Right lobe of liver (tissue), 6 donors: ENCODE measurements around the gene NMD3. TPM values are rescaled to one million over a fixed set of nuclear protein-coding genes. Genes with fewer than 3 reads are reported as not detected.

Experiments used
- ATAC-seq, 4 donors: fragments of 200-7000 bp; cut with Tn5 transposase; one replicate each; pipeline ENCODE4 v1.9.1; 2020; ENCODE audit warnings: mild to moderate bottlenecking in 4 of 4, moderate library complexity in 4 of 4
- DNase-seq, 3 donors: peaks; one replicate each; pipeline ENCODE4 v3.0.0-alpha.2; 2020
- H3K27ac ChIP-seq, 3 donors: fragments of 200-600 bp; one replicate each; pipeline ENCODE4 v1.8.0; 2022
- H3K27me3 ChIP-seq, 2 donors: fragments of 200-600 bp; one replicate each; pipeline ENCODE4 v1.8.0; 2022
- H3K36me3 ChIP-seq, 4 donors: fragments of 200-600 bp; sonication (generic) in 1 of 4; one replicate each; pipeline versions ENCODE4 v1.5.1 to v1.8.0; 2017 to 2022; ENCODE audit warnings: control low read depth in 1 of 4
- H3K4me1 ChIP-seq, 4 donors: fragments of 200-600 bp; sonication (generic) in 1 of 4; one replicate each; pipeline versions ENCODE4 v1.5.1 to v1.8.0; 2017 to 2022; ENCODE audit warnings: control low read depth in 1 of 4
- H3K4me3 ChIP-seq, 3 donors: fragments of 200-600 bp; one replicate each; pipeline ENCODE4 v1.8.0; 2022
- H3K9me3 ChIP-seq, 4 donors: fragments of 200-600 bp; sonication (generic) in 1 of 4; one replicate each; pipeline versions ENCODE4 v1.5.1 to v1.8.0; 2017 to 2022; ENCODE audit warnings: control low read depth in 1 of 4
- POLR2A ChIP-seq: fragments of 450-650 bp; IDR thresholded peaks from one replicate; pipeline ENCODE4 v1.6.1; 2017; ENCODE audit warnings: antibody characterized with exemption, mild to moderate bottlenecking
- WGBS: methylation state at CpG from one replicate; pipeline ENCODE4 v1.1.6; 2018; ENCODE audit warnings: low coverage, low lambda C conversion rate; ENCODE audit not compliant: insufficient coverage; ENCODE audit errors: missing lambda C conversion rate; 5-methylcytosine and 5-hydroxymethylcytosine counted together
- intact Hi-C, 2 donors: fragments of 100-400 bp; cut with DNase I; formaldehyde crosslinking; loops; one replicate each; pipeline versions ENCODE4 v1.11.2 to v1.14.1; 2022
- total RNA-seq, 6 experiments: library from RNA; depleted of rRNA in 2 of 6; stranded (reverse); fragments of >200 nt in 2 of 6; fragmentation: NEBNext Ultra II Directional in 3 of 6; extraction: Animal tissue kit (Norgen Biotek cat#: 25700) in 3 of 6; gene quantifications; one replicate each; pipeline versions ENCODE4 v1.1.0 to v1.2.4, GENCODE V29; 2016 to 2023
- TF ChIP-seq, protein P1 (sequence below), 4 donors: fragments of 200-600 bp in 3 of 4; fragments of 450-650 bp in 1 of 4; IDR thresholded peaks; one replicate each; pipeline versions ENCODE4 v1.5.1 to v1.8.0; 2016 to 2022; ENCODE audit warnings: antibody characterized with exemption in 4 of 4, mild to moderate bottlenecking in 2 of 4
- donor health status: DM: no; HTN: yes; CAD: no.
- donor health status: DM: no; HTN: no; CAD: no.
- donor health status: DM: no; HTN: no; CAD: no.
- donor health status: DM: no; HTN: yes; CAD: no.
- donor health status: DM: no; HTN: yes; CAD: no.

NMD3 gene
- total RNA-seq, 6 experiments from 2014 or later = 33.3 to 46.7 (median 42.2) TPM

DNA sequence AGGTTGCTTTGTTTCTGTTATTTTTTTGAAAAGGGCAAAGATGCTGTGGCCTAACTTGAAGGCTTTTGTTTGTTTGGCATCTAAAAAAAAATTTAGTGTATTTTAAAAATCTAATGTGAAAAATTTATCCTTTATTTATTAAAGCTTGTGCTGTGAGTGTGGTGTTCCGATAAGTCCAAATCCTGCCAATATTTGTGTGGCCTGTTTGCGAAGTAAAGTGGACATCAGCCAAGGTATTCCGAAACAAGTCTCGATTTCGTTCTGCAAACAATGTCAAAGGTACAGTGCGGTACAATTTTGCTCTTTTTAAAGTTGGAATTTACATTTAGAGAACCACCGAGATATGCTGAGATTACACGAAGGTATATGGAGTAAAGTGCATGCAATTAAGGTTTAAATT is 3.7 kb downstream of the NMD3 start:
- DNase-seq = peak in 1 of 3 donors; percentile 71
- H3K27ac ChIP-seq = peak overlapping the region; percentile 51 to 98 (median 61)
- H3K27me3 ChIP-seq = no peaks in the 10 kb centered on the region
- peaks cover 0 to 26% (median 12%) of the 10 kb centered on the region in 4 donors for H3K36me3 ChIP-seq
- peak overlapping the region; percentile 14 to 36 (median 32) for H3K4me3 ChIP-seq
- intact Hi-C loops = no loop called here
- H3K4me1 ChIP-seq = peaks cover 0 to 36% (median 9%) of the 10 kb centered on the region in 4 donors
- no peak for TF ChIP-seq POLR2A
- TF ChIP-seq, protein P1, sequence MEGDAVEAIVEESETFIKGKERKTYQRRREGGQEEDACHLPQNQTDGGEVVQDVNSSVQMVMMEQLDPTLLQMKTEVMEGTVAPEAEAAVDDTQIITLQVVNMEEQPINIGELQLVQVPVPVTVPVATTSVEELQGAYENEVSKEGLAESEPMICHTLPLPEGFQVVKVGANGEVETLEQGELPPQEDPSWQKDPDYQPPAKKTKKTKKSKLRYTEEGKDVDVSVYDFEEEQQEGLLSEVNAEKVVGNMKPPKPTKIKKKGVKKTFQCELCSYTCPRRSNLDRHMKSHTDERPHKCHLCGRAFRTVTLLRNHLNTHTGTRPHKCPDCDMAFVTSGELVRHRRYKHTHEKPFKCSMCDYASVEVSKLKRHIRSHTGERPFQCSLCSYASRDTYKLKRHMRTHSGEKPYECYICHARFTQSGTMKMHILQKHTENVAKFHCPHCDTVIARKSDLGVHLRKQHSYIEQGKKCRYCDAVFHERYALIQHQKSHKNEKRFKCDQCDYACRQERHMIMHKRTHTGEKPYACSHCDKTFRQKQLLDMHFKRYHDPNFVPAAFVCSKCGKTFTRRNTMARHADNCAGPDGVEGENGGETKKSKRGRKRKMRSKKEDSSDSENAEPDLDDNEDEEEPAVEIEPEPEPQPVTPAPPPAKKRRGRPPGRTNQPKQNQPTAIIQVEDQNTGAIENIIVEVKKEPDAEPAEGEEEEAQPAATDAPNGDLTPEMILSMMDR (IDR thresholded peaks at IDR 0.05) = no peak
- no peaks in the 10 kb centered on the region for H3K9me3 ChIP-seq
- 47% methylated on average over 8 of the region's 8 CpGs for WGBS
- ATAC-seq = peak; percentile 42 to 70 (median 50)

DNA sequence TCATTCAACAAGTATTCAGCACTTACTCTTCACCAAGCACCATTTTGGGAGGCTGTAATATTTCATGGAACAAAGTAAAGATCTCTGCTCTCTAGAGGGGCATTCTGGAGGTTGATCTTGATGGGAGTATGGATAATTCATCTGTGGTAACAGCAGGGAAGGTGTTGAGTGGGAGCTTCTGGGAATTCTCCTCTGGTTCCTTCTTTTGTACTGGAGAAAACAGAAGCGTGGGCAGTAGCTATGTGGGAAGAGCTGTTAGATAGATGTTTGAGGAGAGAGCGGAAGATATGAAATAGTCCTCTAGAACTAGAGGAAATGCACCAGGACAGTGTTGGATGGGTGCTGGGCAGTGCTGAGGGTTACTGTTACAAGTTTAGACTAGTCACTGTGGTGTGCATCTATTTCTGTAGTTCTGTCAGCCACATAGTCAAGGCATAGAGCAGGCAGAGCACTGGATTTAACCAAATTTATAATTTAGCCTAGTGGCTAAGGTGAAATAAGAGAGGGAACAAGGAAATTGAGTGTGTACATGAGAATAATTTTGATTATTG is 9.6 kb downstream of the NMD3 start:
- TF ChIP-seq POLR2A = no peak
- TF ChIP-seq, protein P1 (IDR thresholded peaks at IDR 0.05) = no peak
- no peak for DNase-seq
- no peak for ATAC-seq
- Histone ChIP-seq H3K36me3 (peaks cover 5 to 66% (median 23%) of the 10 kb centered on the region in 4 donors), H3K4me1 (peaks cover 0 to 16% (median 6%) of the 10 kb centered on the region in 4 donors), H3K9me3 (no peaks in the 10 kb centered on the region), H3K27me3 (no peaks in the 10 kb centered on the region), H3K4me3 (no peak overlapping the region), H3K27ac (no peak overlapping the region)
- WGBS = 100% methylated on average over 1 of the region's 2 CpGs
- intact Hi-C loops = no loop called here

DNA sequence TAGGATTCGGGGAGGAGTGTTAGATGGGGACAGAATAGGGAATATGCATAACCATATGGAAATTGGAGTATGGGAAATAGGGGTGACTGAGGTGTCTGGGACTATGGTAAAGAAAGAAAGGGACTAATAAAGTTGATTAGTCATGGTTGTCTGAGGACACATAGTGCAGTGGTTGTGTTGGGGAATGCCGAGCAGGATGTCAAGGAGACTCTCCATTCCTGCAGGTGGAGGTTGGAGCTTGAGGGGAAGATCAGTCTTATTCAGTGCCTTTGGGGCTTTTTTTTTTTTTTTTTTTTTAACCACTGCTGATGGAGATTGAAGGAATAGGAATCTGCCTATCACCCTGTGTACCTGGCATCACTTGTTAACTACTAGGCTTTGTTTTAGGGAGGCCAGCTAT is 10.8 kb downstream of the NMD3 start:
- DNase-seq (no peak), ATAC-seq (no peak)
- TF ChIP-seq, protein P1 (IDR thresholded peaks at IDR 0.05) = no peak
- TF ChIP-seq POLR2A = no peak
- intact Hi-C loops = no loop called here
- no peaks in the 10 kb centered on the region for H3K9me3 ChIP-seq
- no peaks in the 10 kb centered on the region for H3K27me3 ChIP-seq
- H3K4me1 ChIP-seq = peaks cover 0 to 6% (median 1%) of the 10 kb centered on the region in 4 donors
- 100% methylated on average over 2 of the region's 2 CpGs for WGBS
- no peak overlapping the region for H3K27ac ChIP-seq
- H3K4me3 ChIP-seq = no peak overlapping the region
- peaks cover 5 to 72% (median 23%) of the 10 kb centered on the region in 4 donors for H3K36me3 ChIP-seq

DNA sequence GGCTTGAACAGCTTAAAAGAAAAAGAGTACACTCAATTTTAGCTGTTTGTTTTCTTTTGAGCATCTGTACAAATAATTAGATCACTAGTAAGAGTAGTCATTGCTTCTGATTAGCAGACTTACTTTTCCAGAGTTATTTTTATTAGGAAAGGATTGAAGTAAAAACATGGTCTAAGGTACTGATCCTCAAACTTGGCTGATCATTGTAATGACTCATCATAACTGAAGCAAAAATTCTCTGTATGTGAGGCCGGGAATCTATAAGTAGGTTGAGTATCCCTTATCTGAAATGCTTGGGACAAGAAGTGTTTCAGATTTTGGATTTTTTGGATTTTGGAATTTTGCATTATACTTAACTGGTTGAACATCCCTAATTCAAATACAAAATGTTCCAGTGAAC is 12.4 kb downstream of the NMD3 start:
- intact Hi-C loops = no loop called here
- Histone ChIP-seq H3K4me3 (no peak overlapping the region), H3K36me3 (peaks cover 5 to 68% (median 19%) of the 10 kb centered on the region in 4 donors), H3K27ac (no peak overlapping the region), H3K4me1 (peaks cover 0 to 6% (median 0%) of the 10 kb centered on the region in 4 donors), H3K27me3 (no peaks in the 10 kb centered on the region), H3K9me3 (no peaks in the 10 kb centered on the region)
- ATAC-seq (no peak), DNase-seq (no peak)
- TF ChIP-seq POLR2A = no peak
- TF ChIP-seq, protein P1 (IDR thresholded peaks at IDR 0.05) = no peak
- 100% methylated on average over 1 of the region's 1 CpG for WGBS
